ENCODE data around the gene TBC1D10B.

GRCh38 chr16:30355954-30356308, 14.4 kb downstream of the TBC1D10B start:
- no peak for TF ChIP-seq TAF1 (IDR thresholded peaks at IDR 0.05; ENCODE audit: borderline replicate concordance, low read depth, low read length)
- no peak; the same call in 1 of the 2 replicates for TF ChIP-seq POLR2A (IDR thresholded peaks at IDR 0.05; ENCODE audit: low read depth, low read length)

All from GM12892 (cell line).